ENCODE results near the gene TSPAN17. TPM values are rescaled to one million over a fixed set of nuclear protein-coding genes. Genes with fewer than 3 reads are reported as not detected.

TSPAN17 gene
- total RNA-seq, 1 experiment from 2014 or later, result 50.1 TPM

DNA sequence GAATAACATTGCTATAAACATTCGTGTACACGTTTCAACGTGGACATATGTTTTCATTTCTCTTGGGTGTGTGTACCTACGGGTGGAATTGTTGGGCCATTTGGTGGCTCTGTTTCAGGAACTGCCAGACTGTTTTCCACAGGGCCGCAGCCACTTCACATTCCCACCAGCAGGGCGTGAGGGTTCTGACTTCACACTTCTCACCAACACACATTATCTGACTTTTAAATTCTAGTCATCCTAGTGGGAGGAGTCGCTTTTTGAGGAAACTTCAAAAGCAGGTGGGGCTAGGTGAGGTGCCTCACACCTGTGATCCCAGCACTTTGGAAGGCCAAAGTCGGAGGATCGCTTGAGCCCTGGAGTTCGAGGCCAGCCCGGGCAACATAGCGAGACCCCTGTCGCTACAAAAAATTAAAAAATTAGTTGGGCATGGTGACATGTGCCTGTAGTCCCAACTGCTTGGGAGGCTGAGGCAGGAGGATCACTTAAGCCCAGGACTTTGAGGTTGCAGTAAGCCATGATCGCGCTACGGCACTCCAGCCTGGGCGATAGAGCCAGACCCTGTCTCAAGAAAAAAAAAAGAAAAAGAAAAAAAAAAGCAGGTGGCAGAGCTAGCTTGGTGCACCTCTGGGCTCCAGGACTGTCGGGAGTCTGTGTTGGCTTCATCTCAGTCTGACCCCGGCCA is 28.5 kb downstream of the TSPAN17 start:
- Histone ChIP-seq H3K79me2 (ENCODE audit: insufficient read depth, low read length) (no peaks in the 10 kb centered on the region), H3K4me3 (replicated peaks in 1 of 2; ENCODE audit: low read depth in 1 of 2, low read length in 2 of 2) (no peak overlapping the region), H3K9me3 (ENCODE audit: control insufficient read depth in 1 of 2, insufficient read depth in 1 of 2, low read depth in 1 of 2, low read length in 2 of 2) (no peaks in the 10 kb centered on the region), H2AFZ (ENCODE audit: low read depth, low read length, poor library complexity, severe bottlenecking) (peak overlapping the region; percentile 93), H3K4me1 (ENCODE audit: control insufficient read depth in 1 of 2, insufficient read depth in 2 of 2, low read length in 2 of 2) (peaks cover 7 to 16% of the 10 kb centered on the region in 2 experiments), H3K36me3 (ENCODE audit: control insufficient read depth in 1 of 2, insufficient read depth in 2 of 2, low read length in 2 of 2) (no peaks in the 10 kb centered on the region), H3K4me2 (ENCODE audit: low read length) (peak overlapping the region; percentile 42), H3K27ac (ENCODE audit: low read depth, low read length) (no peak overlapping the region), H3K9ac (ENCODE audit: low read length) (no peak overlapping the region), H3K27me3 (ENCODE audit: insufficient read depth, low read length) (no peaks in the 10 kb centered on the region), H4K20me1 (ENCODE audit: insufficient read depth) (no peaks in the 10 kb centered on the region), H3K9me2 (ENCODE audit: insufficient read depth) (no peaks in the 10 kb centered on the region)
- ChIA-PET POLR2A (no interaction called here), RAD21 (ENCODE audit: low non-redundant PET in 1 of 2, low total read pairs in 2 of 2, uncharacterized antibody in 2 of 2, unreplicated experiment in 2 of 2) (interaction anchor here in 1 of 2 experiments (0.5 kb wide), 1 partner anchor 272 kb away, joined by 3 read pairs; no protein-coding TSS in a partner anchor), CTCF (interaction anchor here (1.9 kb wide), 1 partner anchor 15 kb away, joined by 10 read pairs; no protein-coding TSS in a partner anchor)
- TF ChIP-seq ZNF274 (IDR thresholded peaks at IDR 0.05; ENCODE audit: low read depth, low read length), result no peak
- no peak for TF ChIP-seq EGR1 (IDR thresholded peaks at IDR 0.05; ENCODE audit: low read depth)
- TF ChIP-seq CBX3 (IDR thresholded peaks at IDR 0.05; ENCODE audit: low read depth), result 0 out of 2 replicates have a peak, but pooled peaks have one; percentile 4
- TF ChIP-seq, protein P1, sequence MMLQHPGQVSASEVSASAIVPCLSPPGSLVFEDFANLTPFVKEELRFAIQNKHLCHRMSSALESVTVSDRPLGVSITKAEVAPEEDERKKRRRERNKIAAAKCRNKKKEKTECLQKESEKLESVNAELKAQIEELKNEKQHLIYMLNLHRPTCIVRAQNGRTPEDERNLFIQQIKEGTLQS (IDR thresholded peaks at IDR 0.05), result no peak
- TF ChIP-seq EZH2phosphoT487 (IDR thresholded peaks at IDR 0.05; ENCODE audit: borderline replicate concordance), result no peak
- TF ChIP-seq, protein P2, sequence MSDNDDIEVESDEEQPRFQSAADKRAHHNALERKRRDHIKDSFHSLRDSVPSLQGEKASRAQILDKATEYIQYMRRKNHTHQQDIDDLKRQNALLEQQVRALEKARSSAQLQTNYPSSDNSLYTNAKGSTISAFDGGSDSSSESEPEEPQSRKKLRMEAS (IDR thresholded peaks at IDR 0.05), result peak; percentile 85
- TF ChIP-seq FOSL1 (IDR thresholded peaks at IDR 0.05; ENCODE audit: low read depth), result no peak
- TF ChIP-seq RAD21 (IDR thresholded peaks at IDR 0.05; ENCODE audit: low read depth), result peak; percentile 39
- TF ChIP-seq YY1 (IDR thresholded peaks at IDR 0.05; ENCODE audit: extremely low read depth, insufficient replicate concordance, low read depth, low read length), result peak; percentile 35
- TF ChIP-seq SRF (IDR thresholded peaks at IDR 0.05; ENCODE audit: low read depth), result no peak
- no peak for TF ChIP-seq ZFX (IDR thresholded peaks at IDR 0.05)
- no peak for TF ChIP-seq POLR2AphosphoS5 (IDR thresholded peaks at IDR 0.05; ENCODE audit: low read depth, low read length)
- TF ChIP-seq, protein P3, sequence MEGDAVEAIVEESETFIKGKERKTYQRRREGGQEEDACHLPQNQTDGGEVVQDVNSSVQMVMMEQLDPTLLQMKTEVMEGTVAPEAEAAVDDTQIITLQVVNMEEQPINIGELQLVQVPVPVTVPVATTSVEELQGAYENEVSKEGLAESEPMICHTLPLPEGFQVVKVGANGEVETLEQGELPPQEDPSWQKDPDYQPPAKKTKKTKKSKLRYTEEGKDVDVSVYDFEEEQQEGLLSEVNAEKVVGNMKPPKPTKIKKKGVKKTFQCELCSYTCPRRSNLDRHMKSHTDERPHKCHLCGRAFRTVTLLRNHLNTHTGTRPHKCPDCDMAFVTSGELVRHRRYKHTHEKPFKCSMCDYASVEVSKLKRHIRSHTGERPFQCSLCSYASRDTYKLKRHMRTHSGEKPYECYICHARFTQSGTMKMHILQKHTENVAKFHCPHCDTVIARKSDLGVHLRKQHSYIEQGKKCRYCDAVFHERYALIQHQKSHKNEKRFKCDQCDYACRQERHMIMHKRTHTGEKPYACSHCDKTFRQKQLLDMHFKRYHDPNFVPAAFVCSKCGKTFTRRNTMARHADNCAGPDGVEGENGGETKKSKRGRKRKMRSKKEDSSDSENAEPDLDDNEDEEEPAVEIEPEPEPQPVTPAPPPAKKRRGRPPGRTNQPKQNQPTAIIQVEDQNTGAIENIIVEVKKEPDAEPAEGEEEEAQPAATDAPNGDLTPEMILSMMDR (IDR thresholded peaks at IDR 0.05 in 2 of 3, conservative IDR thresholded peaks at IDR 0.05 in 1 of 3; ENCODE audit: borderline replicate concordance in 1 of 3, insufficient read depth in 1 of 3, low read depth in 2 of 3, low read length in 2 of 3), result peak; percentile 57 to 90 (median 88); a peak in 5 of 6 replicates
- no peak for TF ChIP-seq CEBPB (IDR thresholded peaks at IDR 0.05; ENCODE audit: low read depth)
- TF ChIP-seq POLR2A (IDR thresholded peaks at IDR 0.05; ENCODE audit: borderline replicate concordance, extremely low read depth, insufficient read depth, insufficient read length), result no peak
- TF ChIP-seq, protein P4, sequence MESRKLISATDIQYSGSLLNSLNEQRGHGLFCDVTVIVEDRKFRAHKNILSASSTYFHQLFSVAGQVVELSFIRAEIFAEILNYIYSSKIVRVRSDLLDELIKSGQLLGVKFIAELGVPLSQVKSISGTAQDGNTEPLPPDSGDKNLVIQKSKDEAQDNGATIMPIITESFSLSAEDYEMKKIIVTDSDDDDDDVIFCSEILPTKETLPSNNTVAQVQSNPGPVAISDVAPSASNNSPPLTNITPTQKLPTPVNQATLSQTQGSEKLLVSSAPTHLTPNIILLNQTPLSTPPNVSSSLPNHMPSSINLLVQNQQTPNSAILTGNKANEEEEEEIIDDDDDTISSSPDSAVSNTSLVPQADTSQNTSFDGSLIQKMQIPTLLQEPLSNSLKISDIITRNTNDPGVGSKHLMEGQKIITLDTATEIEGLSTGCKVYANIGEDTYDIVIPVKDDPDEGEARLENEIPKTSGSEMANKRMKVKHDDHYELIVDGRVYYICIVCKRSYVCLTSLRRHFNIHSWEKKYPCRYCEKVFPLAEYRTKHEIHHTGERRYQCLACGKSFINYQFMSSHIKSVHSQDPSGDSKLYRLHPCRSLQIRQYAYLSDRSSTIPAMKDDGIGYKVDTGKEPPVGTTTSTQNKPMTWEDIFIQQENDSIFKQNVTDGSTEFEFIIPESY (IDR thresholded peaks at IDR 0.05; ENCODE audit: extremely low read depth, insufficient replicate concordance, low read length), result no peak
- TF ChIP-seq EZH2 (IDR thresholded peaks at IDR 0.05), result no peak
- TF ChIP-seq SP1 (IDR thresholded peaks at IDR 0.05; ENCODE audit: low read depth), result peak; percentile 12; the same call in 1 of the 2 replicates
- no peak; the same call in 1 of the 2 replicates for TF ChIP-seq ELF1 (IDR thresholded peaks at IDR 0.05; ENCODE audit: borderline replicate concordance, low read depth)
- ATAC-seq (peak; percentile 96), DNase-seq (ENCODE audit: low read depth, low spot score) (peak; percentile 57)
- BruUV-seq (replicated peaks), result no TSS peak
- intact Hi-C loops (cut with micrococcal nuclease), result loop anchor here (5.0 kb wide), 1 partner anchor 271 kb away; no protein-coding TSS in a partner anchor

All from HCT116 (cell line).